GM19351 (cell line): ENCODE measurements around the gene FRMD3.
"Not testable (repeated sequence)": the region's sequence is repeated elsewhere in the genome, so short reads cannot be mapped to it uniquely, and the experiment has no call there.

Experiments used
- ATAC-seq: cut with Tn5 transposase; IDR thresholded peaks from one replicate; pipeline ENCODE4 v1.9.1; 2021; ENCODE audit warnings: mild to moderate bottlenecking, moderate library complexity; ENCODE audit not compliant: unreplicated experiment

FRMD3 gene

GRCh38 chr9:83403527-83404238 lies 134.5 kb downstream of the FRMD3 start:
- no peak for ATAC-seq

GRCh38 chr9:83401328-83401900 lies 136.8 kb downstream of the FRMD3 start:
- no peak for ATAC-seq

GRCh38 chr9:83396813-83397212 lies 141.4 kb downstream of the FRMD3 start:
- ATAC-seq: no peak

- ATAC-seq: no peak
Observed at GRCh38 chr9:83396342-83396741, 141.9 kb downstream of the FRMD3 start.

GRCh38 chr9:83392228-83392627 lies 146.0 kb downstream of the FRMD3 start:
- no peak for ATAC-seq

DNA sequence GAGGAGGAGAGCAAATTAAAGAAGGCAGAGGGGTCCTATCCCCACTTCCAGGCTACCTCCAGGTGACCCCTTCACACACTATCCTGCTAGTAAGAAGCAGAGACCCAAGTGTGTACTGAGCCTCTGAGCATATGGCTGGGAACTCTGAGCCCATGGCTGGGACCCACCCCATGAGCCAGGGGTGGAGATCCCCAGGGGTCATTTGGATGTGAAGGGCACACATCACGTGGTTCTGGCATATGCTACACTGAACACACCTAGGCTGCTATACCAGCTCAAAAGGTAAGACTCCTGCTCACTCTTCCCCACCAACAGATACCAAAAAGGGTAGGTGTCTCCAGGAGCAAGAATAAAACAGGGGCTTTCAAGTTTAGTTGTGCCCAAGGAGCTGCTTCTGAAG lies 149.9 kb downstream of the FRMD3 start:
- no peak for ATAC-seq

DNA sequence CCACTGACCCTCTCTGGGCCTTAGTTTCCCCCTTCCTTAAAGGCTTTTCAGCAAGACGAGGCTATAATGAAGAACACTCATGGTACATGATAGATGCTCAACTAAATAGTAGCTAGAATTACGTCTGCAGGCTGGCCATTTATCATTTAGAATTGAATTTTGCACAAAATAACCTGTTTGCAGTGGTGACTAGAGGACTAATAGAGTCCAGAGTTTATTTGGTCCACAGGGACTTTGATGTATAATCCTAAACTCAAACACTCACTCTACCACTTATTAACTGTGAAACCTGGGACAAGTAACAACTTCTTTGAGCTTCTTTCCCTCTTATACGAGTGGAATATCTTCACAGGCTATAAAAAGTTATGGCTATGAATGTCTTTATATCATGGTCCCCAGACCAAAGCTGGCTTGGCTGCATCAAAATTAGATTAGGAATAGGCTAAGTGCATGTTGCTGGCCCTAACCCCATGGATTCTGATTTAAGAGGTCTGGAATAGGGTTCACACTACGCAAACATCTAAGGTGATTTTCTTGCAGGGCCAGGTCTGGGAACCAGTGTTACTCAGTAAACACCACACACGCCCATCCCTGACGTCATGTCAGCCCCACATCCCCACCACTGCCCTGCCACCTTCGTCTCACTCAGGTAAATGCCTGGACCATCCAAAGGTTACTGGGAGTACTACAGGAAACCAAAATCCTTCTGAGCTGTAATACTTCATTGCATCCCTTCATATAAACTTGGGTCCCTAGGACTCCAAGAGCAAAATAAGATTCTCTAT lies 150.6 kb downstream of the FRMD3 start:
- ATAC-seq: no peak

DNA sequence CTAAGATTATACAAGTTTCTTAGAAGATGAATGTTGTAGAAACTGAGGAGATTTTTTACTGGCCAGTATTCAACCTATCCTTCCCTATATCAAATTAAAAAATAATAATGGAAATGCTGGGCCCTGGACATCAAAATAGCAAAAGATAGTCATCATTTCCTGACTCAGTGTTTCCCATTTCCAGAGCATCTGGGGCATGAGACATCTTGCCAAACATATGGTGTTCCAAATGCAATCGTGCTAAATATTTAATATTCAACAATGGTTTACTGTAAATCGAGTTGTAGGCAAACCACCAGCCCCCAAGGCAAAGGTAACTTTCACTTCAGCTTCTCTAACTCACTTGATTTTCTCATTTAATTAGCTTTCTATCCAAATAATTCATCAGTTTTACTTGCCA lies 152.9 kb downstream of the FRMD3 start:
- no peak for ATAC-seq

GRCh38 chr9:83384214-83384613 lies 154.0 kb downstream of the FRMD3 start:
- ATAC-seq: no peak

GRCh38 chr9:83383034-83383433 lies 155.2 kb downstream of the FRMD3 start:
- ATAC-seq: no peak

DNA sequence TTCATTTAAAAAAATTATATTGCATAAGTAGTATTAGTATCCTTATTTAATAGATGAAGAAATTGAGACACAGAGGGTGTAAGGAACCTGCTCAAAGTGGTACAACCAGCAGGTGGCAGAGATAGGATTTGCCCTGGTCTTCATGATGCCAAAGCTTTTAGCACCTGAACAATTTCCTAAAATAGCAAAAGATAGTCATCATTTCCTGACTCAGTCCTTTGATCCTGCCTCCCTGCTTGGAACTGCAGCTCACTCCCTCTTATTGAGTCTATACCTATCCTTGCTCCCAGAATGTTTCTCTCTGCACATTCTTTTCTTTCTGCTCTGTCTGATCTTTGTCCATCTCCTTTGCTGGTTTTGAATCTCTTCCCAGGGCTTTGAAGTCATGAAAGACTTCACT lies 155.8 kb downstream of the FRMD3 start:
- no peak for ATAC-seq

- ATAC-seq: no peak
Observed at GRCh38 chr9:83379045-83379444, 159.2 kb downstream of the FRMD3 start.

DNA sequence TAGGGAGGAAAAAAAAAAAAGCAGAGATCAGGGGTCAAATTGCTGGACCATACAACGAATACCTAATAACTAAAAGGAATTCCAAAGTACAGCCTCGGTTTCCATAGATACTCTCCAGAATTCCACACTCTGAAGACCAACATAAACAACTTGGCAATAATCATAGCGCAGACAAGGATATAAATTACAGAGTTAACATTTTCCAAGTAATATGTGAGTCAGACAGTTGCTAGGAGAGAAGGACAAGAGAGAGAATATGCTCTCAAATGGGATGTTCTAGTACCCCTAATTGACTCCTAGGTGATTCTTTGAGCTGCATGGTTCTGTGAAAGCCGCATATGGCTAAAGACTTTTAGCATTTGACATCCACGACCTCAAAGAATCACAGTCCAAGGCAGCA lies 165.2 kb downstream of the FRMD3 start:
- ATAC-seq: no peak

DNA sequence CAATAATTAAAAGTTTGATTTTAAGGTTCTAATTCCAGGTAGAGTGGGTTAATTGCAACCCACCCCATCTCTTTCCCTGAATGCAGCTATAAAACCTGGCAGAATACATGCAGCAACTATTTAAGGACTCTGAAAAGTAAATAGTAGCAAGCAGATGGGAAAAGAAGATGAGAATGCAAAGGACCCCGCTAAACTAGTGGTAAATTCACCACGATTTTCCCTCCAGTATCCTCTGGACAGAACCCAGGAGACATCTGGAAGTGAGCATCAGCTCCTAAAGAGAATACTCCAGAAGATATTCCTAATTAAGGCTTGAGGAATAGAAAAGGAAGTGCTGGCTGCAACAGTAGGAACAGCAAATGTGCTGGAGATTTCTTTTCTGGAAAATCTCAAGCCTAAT lies 170.9 kb downstream of the FRMD3 start:
- no peak for ATAC-seq

- no peak for ATAC-seq
Observed at GRCh38 chr9:83362341-83362995, 175.7 kb downstream of the FRMD3 start.

GRCh38 chr9:83359039-83359438 lies 179.2 kb downstream of the FRMD3 start:
- ATAC-seq: no peak

GRCh38 chr9:83358493-83358892 lies 179.7 kb downstream of the FRMD3 start:
- not testable (repeated sequence) for ATAC-seq

- no peak for ATAC-seq
Observed at GRCh38 chr9:83355729-83356151, 182.5 kb downstream of the FRMD3 start.

DNA sequence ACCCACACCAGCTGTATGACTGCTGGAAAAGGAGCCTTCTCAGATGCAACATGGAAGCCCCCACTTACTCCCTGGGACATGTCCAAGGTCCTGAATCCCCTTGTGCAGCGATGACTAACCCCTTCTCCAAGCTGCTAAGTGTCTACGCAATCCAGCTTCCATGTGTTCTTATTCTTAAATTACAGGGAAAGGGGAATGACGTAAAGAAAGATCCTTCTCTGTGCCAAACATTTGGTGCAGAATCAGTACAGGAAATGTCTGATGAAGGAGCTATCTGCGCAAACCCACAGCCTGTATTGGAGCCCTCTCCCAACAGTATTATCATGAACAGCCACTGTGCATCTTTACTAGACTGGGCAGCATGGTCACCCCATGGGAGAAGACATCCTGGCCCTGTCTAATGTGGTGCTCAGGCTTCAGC lies 183.2 kb downstream of the FRMD3 start:
- no peak for ATAC-seq

- no peak for ATAC-seq
Observed at GRCh38 chr9:83349031-83349430, 189.2 kb downstream of the FRMD3 start.

- ATAC-seq: no peak
Observed at GRCh38 chr9:83346655-83347420, 191.4 kb downstream of the FRMD3 start.
